ENCODE measurements around the gene SLC8A1. TPM values are rescaled to one million over a fixed set of nuclear protein-coding genes. Genes with fewer than 3 reads are reported as not detected.

SLC8A1 gene
- total and polyA plus RNA-seq, 7 donors: 0.20 to 4.9 (median 2.3) TPM

GRCh38 chr2:40187054-40187453 is 264.8 kb downstream of the SLC8A1 start:
- no peak for ATAC-seq
- Histone ChIP-seq H3K27ac (no peak overlapping the region), H3K9me3 (no peaks in the 10 kb centered on the region), H3K27me3 (ENCODE audit: insufficient read depth in 3 of 3, low read length in 2 of 3) (peaks cover 0 to 3% (median 0%) of the 10 kb centered on the region in 3 donors), H3K4me3 (no peak overlapping the region), H3K4me1 (no peaks in the 10 kb centered on the region), H3K36me3 (ENCODE audit: insufficient read depth in 1 of 2, low read depth in 1 of 2) (no peaks in the 10 kb centered on the region)
- WGBS, 3 donors: 45 to 61% (median 57%) methylated on average over 5 of the region's 5 CpGs
- DNase-seq: no peak
- TF ChIP-seq CTCF (IDR thresholded peaks at IDR 0.05): no peak
- intact Hi-C loops (cut with DNase I): no loop called here

GRCh38 chr2:40184551-40184950 is 267.3 kb downstream of the SLC8A1 start:
- H3K4me3 ChIP-seq: no peak overlapping the region
- H3K9me3 ChIP-seq: no peaks in the 10 kb centered on the region
- WGBS, 3 donors: 73 to 83% (median 78%) methylated on average over 5 of the region's 5 CpGs
- H3K27ac ChIP-seq: no peak overlapping the region
- no peaks in the 10 kb centered on the region for H3K4me1 ChIP-seq
- TF ChIP-seq CTCF (IDR thresholded peaks at IDR 0.05): no peak
- intact Hi-C loops (cut with DNase I): no loop called here
- no peaks in the 10 kb centered on the region for H3K36me3 ChIP-seq (ENCODE audit: insufficient read depth in 1 of 2, low read depth in 1 of 2)
- H3K27me3 ChIP-seq (ENCODE audit: insufficient read depth in 3 of 3, low read length in 2 of 3): no peaks in the 10 kb centered on the region
- no peak for ATAC-seq
- DNase-seq: no peak

- Histone ChIP-seq H3K27me3 (ENCODE audit: insufficient read depth in 3 of 3, low read length in 2 of 3) (no peaks in the 10 kb centered on the region), H3K4me3 (no peak overlapping the region), H3K27ac (no peak overlapping the region), H3K4me1 (no peaks in the 10 kb centered on the region), H3K36me3 (ENCODE audit: insufficient read depth in 1 of 2, low read depth in 1 of 2) (no peaks in the 10 kb centered on the region), H3K9me3 (no peaks in the 10 kb centered on the region)
- WGBS, 3 donors: 58 to 84% (median 74%) methylated on average over 3 of the region's 3 CpGs
- ATAC-seq (no peak), DNase-seq (no peak)
- TF ChIP-seq CTCF (IDR thresholded peaks at IDR 0.05): no peak
- intact Hi-C loops (cut with DNase I): no loop called here
Observed at GRCh38 chr2:40181855-40182254, 270.0 kb downstream of the SLC8A1 start.

- intact Hi-C loops (cut with DNase I): no loop called here
- Histone ChIP-seq H3K27ac (no peak overlapping the region), H3K36me3 (ENCODE audit: insufficient read depth in 1 of 2, low read depth in 1 of 2) (no peaks in the 10 kb centered on the region), H3K27me3 (ENCODE audit: insufficient read depth in 3 of 3, low read length in 2 of 3) (no peaks in the 10 kb centered on the region), H3K9me3 (no peaks in the 10 kb centered on the region), H3K4me1 (no peaks in the 10 kb centered on the region), H3K4me3 (no peak overlapping the region)
- no peak for TF ChIP-seq CTCF (IDR thresholded peaks at IDR 0.05)
- DNase-seq (no peak), ATAC-seq (no peak)
- WGBS, 3 donors: 35 to 55% (median 49%) methylated on average over 2 of the region's 2 CpGs
Observed at GRCh38 chr2:40179801-40180200, 272.1 kb downstream of the SLC8A1 start.

GRCh38 chr2:40178971-40179370 is 272.9 kb downstream of the SLC8A1 start:
- no peaks in the 10 kb centered on the region for H3K27me3 ChIP-seq (ENCODE audit: insufficient read depth in 3 of 3, low read length in 2 of 3)
- no peak for TF ChIP-seq CTCF (IDR thresholded peaks at IDR 0.05)
- 28 to 57% (median 35%) methylated on average over 3 of the region's 3 CpGs for WGBS, 3 donors

More at GRCh38 chr2:40178971-40179370, 272.9 kb downstream of the SLC8A1 start:
- intact Hi-C loops (cut with DNase I): no loop called here
- H3K4me1 ChIP-seq: no peaks in the 10 kb centered on the region
- ATAC-seq (no peak), DNase-seq (no peak)
- H3K27ac ChIP-seq: no peak overlapping the region
- H3K9me3 ChIP-seq: no peaks in the 10 kb centered on the region
- no peaks in the 10 kb centered on the region for H3K36me3 ChIP-seq (ENCODE audit: insufficient read depth in 1 of 2, low read depth in 1 of 2)
- H3K4me3 ChIP-seq: no peak overlapping the region

Measured in psoas muscle (tissue), 8 donors.